WERI-Rb-1 (cell line): Measurements from ENCODE around the gene SMCO4.

Source experiments
- DNase-seq: peaks from one replicate; pipeline ENCODE4 v3.0.0-alpha.2; 2020
- H3K27ac ChIP-seq: fragments of 250-450 bp; sonication (Bioruptor Pico); 2 replicates; pipeline ENCODE4 v1.5.1; 2020; ENCODE audit warnings: mild to moderate bottlenecking, moderate library complexity
- H3K27me3 ChIP-seq: fragments of 250-450 bp; sonication (Bioruptor Pico); 2 replicates; pipeline ENCODE4 v1.5.1; 2021; ENCODE audit warnings: mild to moderate bottlenecking, low read depth, moderate library complexity; ENCODE audit not compliant: insufficient read depth, severe bottlenecking
- H3K36me3 ChIP-seq: fragments of 250-450 bp; sonication (Bioruptor Pico); 2 replicates; pipeline ENCODE4 v1.5.1; 2020; ENCODE audit warnings: mild to moderate bottlenecking, moderate library complexity
- H3K4me3 ChIP-seq: 2 replicates; pipeline ENCODE4 v1.5.1; 2011; ENCODE audit warnings: low read depth, mild to moderate bottlenecking, control low read depth, low read length
- H3K9me3 ChIP-seq: fragments of 250-450 bp; sonication (Bioruptor Pico); 2 replicates; pipeline ENCODE4 v1.5.1; 2021; ENCODE audit warnings: mild to moderate bottlenecking, moderate library complexity; ENCODE audit not compliant: severe bottlenecking
- CTCF ChIP-seq: IDR thresholded peaks from 2 replicates; pipeline ENCODE4 v1.5.1; 2011; ENCODE audit warnings: low read depth, mild to moderate bottlenecking, control low read depth, inconsistent platforms, low read length

Gene SMCO4

GRCh38 chr11:93572621-93573020, 29.4 kb upstream of the SMCO4 start:
- no peaks in the 10 kb centered on the region for H3K27me3 ChIP-seq
- H3K36me3 ChIP-seq: no peaks in the 10 kb centered on the region
- no peak for DNase-seq
- no peaks in the 10 kb centered on the region for H3K9me3 ChIP-seq
- no peak for TF ChIP-seq CTCF
- no peak overlapping the region for H3K27ac ChIP-seq
- H3K4me3 ChIP-seq: no peak overlapping the region

GRCh38 chr11:93572171-93572570, 29.0 kb upstream of the SMCO4 start:
- H3K9me3 ChIP-seq: no peaks in the 10 kb centered on the region
- no peak for DNase-seq
- no peaks in the 10 kb centered on the region for H3K27me3 ChIP-seq
- no peaks in the 10 kb centered on the region for H3K36me3 ChIP-seq
- no peak for TF ChIP-seq CTCF
- no peak overlapping the region for H3K27ac ChIP-seq
- H3K4me3 ChIP-seq: no peak overlapping the region

DNA sequence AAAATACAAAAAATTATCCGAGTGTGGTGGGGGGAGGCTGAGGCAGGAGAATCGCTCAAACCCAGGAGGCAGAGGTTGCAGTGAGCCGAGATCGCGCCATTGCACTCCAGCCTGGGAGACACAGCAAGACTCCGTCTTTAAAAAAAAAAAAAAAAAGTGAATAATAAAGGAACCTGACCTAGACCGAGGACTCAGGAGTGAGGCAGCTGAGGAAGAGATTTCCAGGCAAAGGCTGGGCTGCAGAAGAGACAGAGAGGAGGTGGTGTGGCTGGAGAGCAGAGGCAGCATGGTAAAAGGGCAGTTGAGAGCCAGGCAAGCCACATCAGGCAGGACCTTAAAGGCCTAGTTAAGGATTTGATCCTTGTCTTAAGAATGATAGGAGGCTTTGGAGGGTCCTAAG, 28.4 kb upstream of the SMCO4 start:
- Histone ChIP-seq H3K36me3 (no peaks in the 10 kb centered on the region), H3K9me3 (no peaks in the 10 kb centered on the region), H3K27ac (no peak overlapping the region), H3K4me3 (no peak overlapping the region), H3K27me3 (no peaks in the 10 kb centered on the region)
- no peak for TF ChIP-seq CTCF
- DNase-seq: no peak

- Histone ChIP-seq H3K27me3 (no peaks in the 10 kb centered on the region), H3K27ac (no peak overlapping the region), H3K4me3 (no peak overlapping the region), H3K9me3 (no peaks in the 10 kb centered on the region), H3K36me3 (no peaks in the 10 kb centered on the region)
- no peak for DNase-seq
- TF ChIP-seq CTCF: no peak
These were observed 27.7 kb upstream of the SMCO4 start for GRCh38 chr11:93570759-93571413.

- no peaks in the 10 kb centered on the region for H3K36me3 ChIP-seq
- no peak overlapping the region for H3K4me3 ChIP-seq
- TF ChIP-seq CTCF: no peak
- H3K9me3 ChIP-seq: no peaks in the 10 kb centered on the region
- DNase-seq: no peak
- H3K27me3 ChIP-seq: no peaks in the 10 kb centered on the region
- no peak overlapping the region for H3K27ac ChIP-seq
These were observed 26.3 kb upstream of the SMCO4 start for GRCh38 chr11:93569496-93569895.

DNA sequence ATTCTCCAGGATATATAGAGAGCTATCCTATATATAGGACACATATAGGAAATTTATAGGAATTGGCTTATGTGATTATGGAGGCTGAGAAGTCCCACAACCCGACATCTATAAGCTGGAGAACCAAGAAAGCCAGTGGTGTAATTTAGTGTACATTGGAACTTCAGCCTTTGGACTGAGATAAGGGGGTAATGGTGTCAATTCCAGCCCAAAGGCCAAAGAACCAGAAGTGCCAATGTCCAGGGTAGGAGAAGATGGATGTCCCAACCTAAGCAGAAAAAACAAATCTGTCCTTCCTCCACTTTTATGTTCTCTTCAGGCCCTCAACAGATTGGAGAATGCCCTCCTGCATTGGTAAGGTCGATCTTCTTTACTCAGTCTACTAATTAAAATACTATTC, 25.5 kb upstream of the SMCO4 start:
- Histone ChIP-seq H3K4me3 (no peak overlapping the region), H3K27ac (no peak overlapping the region), H3K9me3 (no peaks in the 10 kb centered on the region), H3K27me3 (no peaks in the 10 kb centered on the region), H3K36me3 (no peaks in the 10 kb centered on the region)
- no peak for DNase-seq
- no peak for TF ChIP-seq CTCF
